HCT116 (cell line): ENCODE measurements around the gene GRIK4. TPM values are rescaled to one million over a fixed set of nuclear protein-coding genes. Genes with fewer than 3 reads are reported as not detected.

ENCODE experiments used
- ATAC-seq: fragments of 200-7000 bp; cut with Tn5 transposase; 2 replicates; pipeline ENCODE4 v1.9.1; 2020; ENCODE audit warnings: mild to moderate bottlenecking, moderate library complexity
- BruUV-seq: library from RNA; stranded (reverse); fragments of 400-500 nt; replicated peaks from 2 replicates; lab custom pipeline; 2021; lab: Mats Ljungman, UMichigan
- CTCF ChIA-PET: fragments of 300-600 bp; sonication (Branson Sonifier 250); formaldehyde crosslinking; loops from one replicate; lab custom pipeline; 2021; ENCODE audit warnings: antibody characterized with exemption; lab: Charles Lee
- POLR2A ChIA-PET: fragments of 300-600, 350-600 bp; sonication (Branson Sonifier 250); formaldehyde crosslinking; loops from one replicate; lab custom pipeline; 2021; ENCODE audit warnings: antibody characterized with exemption; lab: Charles Lee
- RAD21 ChIA-PET, 2 experiments: fragments of 300-600 bp; sonication (Branson Sonifier 250); formaldehyde crosslinking; loops; one replicate each; lab custom pipeline; 2023; ENCODE audit warnings: low total read pairs in 2 of 2; ENCODE audit not compliant: uncharacterized antibody in 2 of 2, unreplicated experiment in 2 of 2, low non-redundant PET in 1 of 2; lab: Charles Lee
- DNase-seq: peaks from one replicate; pipeline ENCODE4 v3.0.0-alpha.2; 2010; ENCODE audit warnings: low read depth, low spot score
- H2AFZ ChIP-seq: fragments of 200-600 bp; shearing (Covaris generic), sonication (generic); 2 replicates; pipeline ENCODE4 v1.6.1; 2017; ENCODE audit warnings: low read depth, mixed run types, mixed read lengths, antibody characterized with exemption, low read length; ENCODE audit not compliant: poor library complexity, severe bottlenecking
- H3K27ac ChIP-seq: 2 replicates; pipeline ENCODE4 v1.5.1; 2012; ENCODE audit warnings: low read depth, low read length
- H3K27me3 ChIP-seq: fragments of 200-600 bp; sonication (generic); 2 replicates; pipeline ENCODE4 v1.6.1; 2016; ENCODE audit warnings: mixed run types, low read length, mixed read lengths; ENCODE audit not compliant: insufficient read depth
- H3K36me3 ChIP-seq, 2 experiments: fragments of 200-500 bp in 1 of 2; fragments of 200-600 bp in 1 of 2; sonication (Bioruptor generic) in 1 of 2; sonication (generic) in 1 of 2; 2 replicates each; pipeline versions ENCODE4 v1.5.1 to v1.6.1; 2014 to 2016; ENCODE audit warnings: low read length in 2 of 2, inconsistent platforms in 1 of 2, mixed read lengths in 1 of 2, mixed run types in 1 of 2; ENCODE audit not compliant: insufficient read depth in 2 of 2, control insufficient read depth in 1 of 2
- H3K4me1 ChIP-seq, 2 experiments: fragments of 200-600 bp in 1 of 2; sonication (generic) in 1 of 2; 2 replicates each; pipeline versions ENCODE4 v1.5.1 to v1.6.1; 2012 to 2017; ENCODE audit warnings: low read length in 2 of 2, inconsistent platforms in 1 of 2, mild to moderate bottlenecking in 1 of 2, mixed read lengths in 1 of 2, mixed run types in 1 of 2, moderate library complexity in 1 of 2; ENCODE audit not compliant: insufficient read depth in 2 of 2, control insufficient read depth in 1 of 2
- H3K4me2 ChIP-seq: fragments of 200-600 bp; sonication (generic); 2 replicates; pipeline ENCODE4 v1.6.1; 2017; ENCODE audit warnings: mixed run types, low read length, mixed read lengths
- H3K4me3 ChIP-seq, 2 experiments: fragments of 200-600 bp in 1 of 2; sonication (generic) in 1 of 2; replicated peaks in 1 of 2; 2 replicates each; pipeline ENCODE4 v1.5.1; 2011 to 2016; ENCODE audit warnings: low read length in 2 of 2, control low read depth in 1 of 2, low read depth in 1 of 2, mild to moderate bottlenecking in 1 of 2, mixed read lengths in 1 of 2, mixed run types in 1 of 2
- H3K79me2 ChIP-seq: fragments of 200-600 bp; sonication (generic); 2 replicates; pipeline ENCODE4 v1.6.1; 2017; ENCODE audit warnings: mild to moderate bottlenecking, mixed run types, low read length, moderate library complexity, mixed read lengths; ENCODE audit not compliant: insufficient read depth
- H3K9ac ChIP-seq: fragments of 200-600 bp; sonication (generic); 2 replicates; pipeline ENCODE4 v1.6.1; 2016; ENCODE audit warnings: low read length, mixed read lengths
- H3K9me2 ChIP-seq: fragments of 200-600 bp; sonication (generic), shearing (Covaris generic); 2 replicates; pipeline ENCODE4 v1.6.1; 2017; ENCODE audit warnings: mixed run types, mild to moderate bottlenecking, moderate library complexity; ENCODE audit not compliant: insufficient read depth
- H3K9me3 ChIP-seq, 2 experiments: fragments of 200-500 bp in 1 of 2; fragments of 200-600 bp in 1 of 2; sonication (Bioruptor generic) in 1 of 2; sonication (generic) in 1 of 2; 2 replicates each; pipeline ENCODE4 v1.6.1; 2014 to 2017; ENCODE audit warnings: low read length in 2 of 2, mixed read lengths in 2 of 2, inconsistent platforms in 1 of 2, low read depth in 1 of 2, mild to moderate bottlenecking in 1 of 2, mixed run types in 1 of 2, moderate library complexity in 1 of 2; ENCODE audit not compliant: control insufficient read depth in 1 of 2, insufficient read depth in 1 of 2
- H4K20me1 ChIP-seq: fragments of 200-600 bp; sonication (generic), shearing (Covaris generic); 2 replicates; pipeline ENCODE4 v1.6.1; 2017; ENCODE audit warnings: mixed run types, mild to moderate bottlenecking, moderate library complexity; ENCODE audit not compliant: insufficient read depth
- CBX3 ChIP-seq: IDR thresholded peaks from 2 replicates; pipeline ENCODE4 v1.6.1; 2012; ENCODE audit warnings: low read depth
- CEBPB ChIP-seq: IDR thresholded peaks from 2 replicates; pipeline ENCODE4 v1.6.1; 2012; ENCODE audit warnings: low read depth
- EGR1 ChIP-seq: IDR thresholded peaks from 2 replicates; pipeline ENCODE4 v1.6.1; 2012; ENCODE audit warnings: low read depth
- ELF1 ChIP-seq: IDR thresholded peaks from 2 replicates; pipeline ENCODE4 v1.6.1; 2012; ENCODE audit warnings: low read depth, borderline replicate concordance
- EZH2 ChIP-seq: fragments of 200-600 bp; sonication (generic); IDR thresholded peaks from 2 replicates; pipeline ENCODE4 v1.6.1; 2017; ENCODE audit warnings: antibody characterized with exemption, mixed run types
- FOSL1 ChIP-seq: IDR thresholded peaks from 2 replicates; pipeline ENCODE4 v1.6.1; 2012; ENCODE audit warnings: low read depth
- JUND ChIP-seq: IDR thresholded peaks from 2 replicates; pipeline ENCODE4 v1.6.1; 2012
- POLR2A ChIP-seq: IDR thresholded peaks from 2 replicates; pipeline ENCODE4 v1.7.0; 2011; ENCODE audit warnings: borderline replicate concordance; ENCODE audit not compliant: insufficient read depth, insufficient read length; ENCODE audit errors: extremely low read depth
- POLR2AphosphoS5 ChIP-seq: IDR thresholded peaks from 2 replicates; pipeline ENCODE4 v1.6.1; 2011; ENCODE audit warnings: mild to moderate bottlenecking, low read depth, low read length, moderate library complexity
- SIN3A ChIP-seq: IDR thresholded peaks from 2 replicates; pipeline ENCODE4 v1.6.1; 2012; ENCODE audit warnings: low read depth
- SP1 ChIP-seq: IDR thresholded peaks from 2 replicates; pipeline ENCODE4 v1.6.1; 2012; ENCODE audit warnings: low read depth
- TCF7L2 ChIP-seq: IDR thresholded peaks from 2 replicates; pipeline ENCODE4 v1.7.0; 2011; ENCODE audit warnings: borderline replicate concordance, inconsistent platforms; ENCODE audit not compliant: insufficient read depth, insufficient read length; ENCODE audit errors: extremely low read depth
- YY1 ChIP-seq: IDR thresholded peaks from 2 replicates; pipeline ENCODE4 v1.6.1; 2011; ENCODE audit warnings: low read length, low read depth, moderate library complexity, mild to moderate bottlenecking; ENCODE audit not compliant: insufficient replicate concordance; ENCODE audit errors: extremely low read depth
- ZFX ChIP-seq: fragments of 450-650 bp; IDR thresholded peaks from 2 replicates; pipeline ENCODE4 v1.6.1; 2017
- ZNF274 ChIP-seq: fragments of 200-500 bp; sonication (Bioruptor generic); IDR thresholded peaks from 2 replicates; pipeline ENCODE4 v1.6.1; 2014; ENCODE audit warnings: mild to moderate bottlenecking, low read depth, low read length, inconsistent platforms
- intact Hi-C: fragments of 100-400 bp; cut with micrococcal nuclease; formaldehyde crosslinking; loops from 2 replicates; pipeline ENCODE4 v1.10.0; 2022
- total RNA-seq: library from RNA; stranded (reverse); gene quantifications from one replicate; pipeline ENCODE4 v1.2.1, GENCODE V29; 2021; ENCODE audit not compliant: unreplicated experiment
- TF ChIP-seq, protein P1 (sequence below), 3 experiments: fragments of 200-600 bp in 1 of 3; sonication (generic) in 1 of 3; IDR thresholded peaks in 2 of 3; conservative IDR thresholded peaks in 1 of 3; 2 replicates each; pipeline ENCODE4 v1.5.1; 2012 to 2017; ENCODE audit warnings: low read depth in 2 of 3, low read length in 2 of 3, antibody characterized with exemption in 1 of 3, borderline replicate concordance in 1 of 3, control low read depth in 1 of 3, mild to moderate bottlenecking in 1 of 3, mixed read lengths in 1 of 3, mixed run types in 1 of 3, moderate library complexity in 1 of 3; ENCODE audit not compliant: insufficient read depth in 1 of 3
- TF ChIP-seq, protein P2 (sequence below): IDR thresholded peaks from 2 replicates; pipeline ENCODE4 v1.6.1; 2012
- TF ChIP-seq, protein P3 (sequence below): IDR thresholded peaks from 2 replicates; pipeline ENCODE4 v1.6.1; 2012
- TF ChIP-seq, protein P4 (sequence below): IDR thresholded peaks from 2 replicates; pipeline ENCODE4 v1.6.1; 2012; ENCODE audit warnings: low read depth
- TF ChIP-seq, protein P5 (sequence below): IDR thresholded peaks from 2 replicates; pipeline ENCODE4 v1.6.1; 2011; ENCODE audit warnings: mild to moderate bottlenecking, low read length, moderate library complexity; ENCODE audit not compliant: insufficient replicate concordance; ENCODE audit errors: extremely low read depth

Gene GRIK4
- total RNA-seq, 1 experiment from 2014 or later = 0.52 TPM

DNA sequence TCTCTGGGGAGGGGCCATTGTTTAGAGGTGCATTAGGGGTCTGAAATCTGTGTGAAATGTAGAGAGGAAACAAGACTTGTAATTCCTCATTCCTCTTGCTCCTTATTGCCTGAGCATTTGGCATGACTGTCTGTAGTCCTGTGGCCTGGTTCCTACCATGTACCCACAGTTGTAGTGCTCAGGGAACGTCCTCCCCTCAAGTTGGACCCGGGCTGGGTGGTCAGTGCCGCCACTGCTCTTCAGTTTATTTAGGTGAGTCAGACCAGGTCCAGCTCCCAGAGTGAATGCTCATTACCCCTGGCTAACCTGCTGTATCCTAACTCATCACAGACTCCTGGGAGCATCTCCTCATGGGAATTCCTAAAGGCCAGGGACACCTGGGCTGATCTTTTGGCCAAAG lies 139.8 kb downstream of the GRIK4 start:
- Histone ChIP-seq H3K27me3 (peaks cover 15% of the 10 kb centered on the region; the same call in 1 of the 2 replicates), H3K27ac (no peak overlapping the region), H3K4me3 (no peak overlapping the region), H2AFZ (no peak overlapping the region), H3K4me1 (no peaks in the 10 kb centered on the region), H3K9me3 (peaks cover 0 to 4% of the 10 kb centered on the region in 2 experiments; a peak in 1 of 4 replicates), H3K9me2 (no peaks in the 10 kb centered on the region), H3K9ac (no peak overlapping the region)
- POLR2A ChIA-PET = no interaction called here
- DNase-seq (no peak), ATAC-seq (no peak)
- CTCF ChIA-PET = no interaction called here
- no TSS peak for BruUV-seq
- TF ChIP-seq CBX3 = no peak
- TF ChIP-seq, protein P1, sequence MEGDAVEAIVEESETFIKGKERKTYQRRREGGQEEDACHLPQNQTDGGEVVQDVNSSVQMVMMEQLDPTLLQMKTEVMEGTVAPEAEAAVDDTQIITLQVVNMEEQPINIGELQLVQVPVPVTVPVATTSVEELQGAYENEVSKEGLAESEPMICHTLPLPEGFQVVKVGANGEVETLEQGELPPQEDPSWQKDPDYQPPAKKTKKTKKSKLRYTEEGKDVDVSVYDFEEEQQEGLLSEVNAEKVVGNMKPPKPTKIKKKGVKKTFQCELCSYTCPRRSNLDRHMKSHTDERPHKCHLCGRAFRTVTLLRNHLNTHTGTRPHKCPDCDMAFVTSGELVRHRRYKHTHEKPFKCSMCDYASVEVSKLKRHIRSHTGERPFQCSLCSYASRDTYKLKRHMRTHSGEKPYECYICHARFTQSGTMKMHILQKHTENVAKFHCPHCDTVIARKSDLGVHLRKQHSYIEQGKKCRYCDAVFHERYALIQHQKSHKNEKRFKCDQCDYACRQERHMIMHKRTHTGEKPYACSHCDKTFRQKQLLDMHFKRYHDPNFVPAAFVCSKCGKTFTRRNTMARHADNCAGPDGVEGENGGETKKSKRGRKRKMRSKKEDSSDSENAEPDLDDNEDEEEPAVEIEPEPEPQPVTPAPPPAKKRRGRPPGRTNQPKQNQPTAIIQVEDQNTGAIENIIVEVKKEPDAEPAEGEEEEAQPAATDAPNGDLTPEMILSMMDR (IDR thresholded peaks at IDR 0.05 in 2 of 3, conservative IDR thresholded peaks at IDR 0.05 in 1 of 3; ENCODE audit: borderline replicate concordance in 1 of 3, insufficient read depth in 1 of 3, low read depth in 2 of 3, low read length in 2 of 3) = no peak
- TF ChIP-seq POLR2AphosphoS5 = no peak
- TF ChIP-seq, protein P2, sequence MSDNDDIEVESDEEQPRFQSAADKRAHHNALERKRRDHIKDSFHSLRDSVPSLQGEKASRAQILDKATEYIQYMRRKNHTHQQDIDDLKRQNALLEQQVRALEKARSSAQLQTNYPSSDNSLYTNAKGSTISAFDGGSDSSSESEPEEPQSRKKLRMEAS = no peak
- TF ChIP-seq, protein P3, sequence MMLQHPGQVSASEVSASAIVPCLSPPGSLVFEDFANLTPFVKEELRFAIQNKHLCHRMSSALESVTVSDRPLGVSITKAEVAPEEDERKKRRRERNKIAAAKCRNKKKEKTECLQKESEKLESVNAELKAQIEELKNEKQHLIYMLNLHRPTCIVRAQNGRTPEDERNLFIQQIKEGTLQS = no peak
- no peak for TF ChIP-seq CEBPB
- TF ChIP-seq EGR1 = no peak
- no peak for TF ChIP-seq SIN3A
- no peak for TF ChIP-seq ZNF274
- no peak for TF ChIP-seq POLR2A
- TF ChIP-seq, protein P4, sequence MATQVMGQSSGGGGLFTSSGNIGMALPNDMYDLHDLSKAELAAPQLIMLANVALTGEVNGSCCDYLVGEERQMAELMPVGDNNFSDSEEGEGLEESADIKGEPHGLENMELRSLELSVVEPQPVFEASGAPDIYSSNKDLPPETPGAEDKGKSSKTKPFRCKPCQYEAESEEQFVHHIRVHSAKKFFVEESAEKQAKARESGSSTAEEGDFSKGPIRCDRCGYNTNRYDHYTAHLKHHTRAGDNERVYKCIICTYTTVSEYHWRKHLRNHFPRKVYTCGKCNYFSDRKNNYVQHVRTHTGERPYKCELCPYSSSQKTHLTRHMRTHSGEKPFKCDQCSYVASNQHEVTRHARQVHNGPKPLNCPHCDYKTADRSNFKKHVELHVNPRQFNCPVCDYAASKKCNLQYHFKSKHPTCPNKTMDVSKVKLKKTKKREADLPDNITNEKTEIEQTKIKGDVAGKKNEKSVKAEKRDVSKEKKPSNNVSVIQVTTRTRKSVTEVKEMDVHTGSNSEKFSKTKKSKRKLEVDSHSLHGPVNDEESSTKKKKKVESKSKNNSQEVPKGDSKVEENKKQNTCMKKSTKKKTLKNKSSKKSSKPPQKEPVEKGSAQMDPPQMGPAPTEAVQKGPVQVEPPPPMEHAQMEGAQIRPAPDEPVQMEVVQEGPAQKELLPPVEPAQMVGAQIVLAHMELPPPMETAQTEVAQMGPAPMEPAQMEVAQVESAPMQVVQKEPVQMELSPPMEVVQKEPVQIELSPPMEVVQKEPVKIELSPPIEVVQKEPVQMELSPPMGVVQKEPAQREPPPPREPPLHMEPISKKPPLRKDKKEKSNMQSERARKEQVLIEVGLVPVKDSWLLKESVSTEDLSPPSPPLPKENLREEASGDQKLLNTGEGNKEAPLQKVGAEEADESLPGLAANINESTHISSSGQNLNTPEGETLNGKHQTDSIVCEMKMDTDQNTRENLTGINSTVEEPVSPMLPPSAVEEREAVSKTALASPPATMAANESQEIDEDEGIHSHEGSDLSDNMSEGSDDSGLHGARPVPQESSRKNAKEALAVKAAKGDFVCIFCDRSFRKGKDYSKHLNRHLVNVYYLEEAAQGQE = no peak
- TF ChIP-seq ELF1 = no peak
- no peak for TF ChIP-seq ZFX
- TF ChIP-seq FOSL1 = no peak
- TF ChIP-seq TCF7L2 = no peak
- no peak for TF ChIP-seq JUND
- no peak for TF ChIP-seq YY1
- no peak for TF ChIP-seq SP1
- TF ChIP-seq EZH2 = no peak
- TF ChIP-seq, protein P5, sequence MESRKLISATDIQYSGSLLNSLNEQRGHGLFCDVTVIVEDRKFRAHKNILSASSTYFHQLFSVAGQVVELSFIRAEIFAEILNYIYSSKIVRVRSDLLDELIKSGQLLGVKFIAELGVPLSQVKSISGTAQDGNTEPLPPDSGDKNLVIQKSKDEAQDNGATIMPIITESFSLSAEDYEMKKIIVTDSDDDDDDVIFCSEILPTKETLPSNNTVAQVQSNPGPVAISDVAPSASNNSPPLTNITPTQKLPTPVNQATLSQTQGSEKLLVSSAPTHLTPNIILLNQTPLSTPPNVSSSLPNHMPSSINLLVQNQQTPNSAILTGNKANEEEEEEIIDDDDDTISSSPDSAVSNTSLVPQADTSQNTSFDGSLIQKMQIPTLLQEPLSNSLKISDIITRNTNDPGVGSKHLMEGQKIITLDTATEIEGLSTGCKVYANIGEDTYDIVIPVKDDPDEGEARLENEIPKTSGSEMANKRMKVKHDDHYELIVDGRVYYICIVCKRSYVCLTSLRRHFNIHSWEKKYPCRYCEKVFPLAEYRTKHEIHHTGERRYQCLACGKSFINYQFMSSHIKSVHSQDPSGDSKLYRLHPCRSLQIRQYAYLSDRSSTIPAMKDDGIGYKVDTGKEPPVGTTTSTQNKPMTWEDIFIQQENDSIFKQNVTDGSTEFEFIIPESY = no peak
- TF ChIP-seq, all 23 proteins: peak for 0
- Histone ChIP-seq H4K20me1 (no peaks in the 10 kb centered on the region), H3K79me2 (no peaks in the 10 kb centered on the region), H3K36me3 (no peaks in the 10 kb centered on the region), H3K4me2 (no peak overlapping the region)
- intact Hi-C loops = no loop called here
- RAD21 ChIA-PET = no interaction called here
